Measurements from ENCODE around the gene PARP12. TPM values are rescaled to one million over a fixed set of nuclear protein-coding genes. Genes with fewer than 3 reads are reported as not detected.
A peak's percentile ranks its signal among the peaks of the same experiment; 100 is the strongest.

The PARP12 gene
- total and polyA plus RNA-seq, 9 of the 15 experiments (the other 6 are each of a cell fraction or from before 2014, with no cell fraction given), result 4.6 to 40.4 (median 23.5) TPM

GRCh38 chr7:140004672-140005071 lies 58.1 kb downstream of the PARP12 start (continued):
- TF ChIP-seq HDAC6 (IDR thresholded peaks at IDR 0.05; ENCODE audit: low read depth, low read length) (0 out of 2 replicates have a peak, but pooled peaks have one; percentile 32), ZBED1 (IDR thresholded peaks at IDR 0.05) (no peak), MBD1 (CRISPR knock-in tag; IDR thresholded peaks at IDR 0.05) (no peak), MED1 (CRISPR knock-in tag; IDR thresholded peaks at IDR 0.05; ENCODE audit: borderline replicate concordance) (peak; percentile 93; the same call in 1 of the 2 replicates), POLR2H (tag; IDR thresholded peaks at IDR 0.05; ENCODE audit: low read depth) (no peak), CREB1 (IDR thresholded peaks at IDR 0.05) (no peak), CREB1 (CRISPR knock-in tag; IDR thresholded peaks at IDR 0.05) (no peak), TCF7 (IDR thresholded peaks at IDR 0.05; ENCODE audit: borderline replicate concordance) (no peak), LARP7 (IDR thresholded peaks at IDR 0.05) (no peak), RBM15 (IDR thresholded peaks at IDR 0.05; ENCODE audit: insufficient read depth, low read length) (no peak), SPI1 (IDR thresholded peaks at IDR 0.05; ENCODE audit: borderline replicate concordance, low read depth, low read length) (no peak), MAFK (IDR thresholded peaks at IDR 0.05; ENCODE audit: low read length) (no peak), ARID2 (IDR thresholded peaks at IDR 0.05) (no peak), ZNF398 (CRISPR knock-in tag; IDR thresholded peaks at IDR 0.05) (no peak), CHD1 (IDR thresholded peaks at IDR 0.05; ENCODE audit: low read length) (no peak), DPF2 (IDR thresholded peaks at IDR 0.05) (no peak), ZNF584 (CRISPR knock-in tag; IDR thresholded peaks at IDR 0.05; ENCODE audit: low read depth) (no peak), USF1 (CRISPR knock-in tag; IDR thresholded peaks at IDR 0.05) (peak; percentile 31; the same call in 1 of the 2 replicates)

Measured in K562 (cell line).